ENCODE measurements around the gene SRSF3.

DNA sequence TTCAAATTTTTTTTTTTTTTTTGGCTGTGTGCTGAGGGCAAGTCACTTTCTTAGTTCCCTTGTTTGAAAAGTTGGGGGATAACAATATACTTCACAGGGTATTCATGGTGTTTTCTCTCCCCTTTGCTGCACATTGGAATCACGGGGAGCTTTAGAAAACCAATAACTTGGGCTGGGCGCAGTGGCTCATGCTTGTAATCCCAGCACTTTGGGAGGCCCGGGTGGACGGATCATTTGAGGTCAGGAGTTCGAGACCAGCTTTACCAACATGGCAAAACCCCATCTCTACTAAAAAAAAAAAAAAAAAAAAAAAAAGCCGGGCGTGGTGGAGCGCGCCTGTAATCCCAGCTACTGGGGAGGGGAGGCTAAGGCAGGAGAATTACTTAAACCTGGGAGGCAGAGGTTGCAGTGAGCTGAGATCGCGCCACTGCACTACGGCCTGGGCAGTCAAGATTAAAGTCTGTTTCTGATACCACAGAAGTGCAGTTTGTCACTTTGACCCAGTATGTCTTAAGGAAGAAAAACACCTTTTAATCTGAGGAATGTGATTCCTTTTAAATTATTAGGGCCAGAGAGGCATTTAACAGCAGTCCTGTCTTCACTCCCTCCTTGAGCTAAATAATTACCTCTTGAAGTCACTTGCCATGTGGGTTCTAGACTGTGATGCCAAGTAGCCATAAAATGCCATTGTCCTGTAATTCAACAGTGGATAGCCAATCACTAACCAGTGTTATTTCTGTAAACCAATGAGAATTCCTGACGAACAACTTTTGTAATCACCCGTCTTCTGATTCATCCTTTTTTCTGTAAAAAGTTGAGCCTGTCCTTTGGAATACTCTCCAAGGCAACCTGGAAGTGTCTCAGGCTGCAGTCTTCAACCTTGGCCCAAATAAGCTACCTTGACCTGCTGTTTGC is 16.1 kb downstream of the SRSF3 start:
- TF ChIP-seq, protein P1, sequence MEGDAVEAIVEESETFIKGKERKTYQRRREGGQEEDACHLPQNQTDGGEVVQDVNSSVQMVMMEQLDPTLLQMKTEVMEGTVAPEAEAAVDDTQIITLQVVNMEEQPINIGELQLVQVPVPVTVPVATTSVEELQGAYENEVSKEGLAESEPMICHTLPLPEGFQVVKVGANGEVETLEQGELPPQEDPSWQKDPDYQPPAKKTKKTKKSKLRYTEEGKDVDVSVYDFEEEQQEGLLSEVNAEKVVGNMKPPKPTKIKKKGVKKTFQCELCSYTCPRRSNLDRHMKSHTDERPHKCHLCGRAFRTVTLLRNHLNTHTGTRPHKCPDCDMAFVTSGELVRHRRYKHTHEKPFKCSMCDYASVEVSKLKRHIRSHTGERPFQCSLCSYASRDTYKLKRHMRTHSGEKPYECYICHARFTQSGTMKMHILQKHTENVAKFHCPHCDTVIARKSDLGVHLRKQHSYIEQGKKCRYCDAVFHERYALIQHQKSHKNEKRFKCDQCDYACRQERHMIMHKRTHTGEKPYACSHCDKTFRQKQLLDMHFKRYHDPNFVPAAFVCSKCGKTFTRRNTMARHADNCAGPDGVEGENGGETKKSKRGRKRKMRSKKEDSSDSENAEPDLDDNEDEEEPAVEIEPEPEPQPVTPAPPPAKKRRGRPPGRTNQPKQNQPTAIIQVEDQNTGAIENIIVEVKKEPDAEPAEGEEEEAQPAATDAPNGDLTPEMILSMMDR (conservative IDR thresholded peaks at IDR 0.05; ENCODE audit: low read depth, low read length) = no peak
- TF ChIP-seq EZH2 (IDR thresholded peaks at IDR 0.05; ENCODE audit: low read length, unreplicated experiment) = no peak
